ENCODE data around the gene MCC.

DNA sequence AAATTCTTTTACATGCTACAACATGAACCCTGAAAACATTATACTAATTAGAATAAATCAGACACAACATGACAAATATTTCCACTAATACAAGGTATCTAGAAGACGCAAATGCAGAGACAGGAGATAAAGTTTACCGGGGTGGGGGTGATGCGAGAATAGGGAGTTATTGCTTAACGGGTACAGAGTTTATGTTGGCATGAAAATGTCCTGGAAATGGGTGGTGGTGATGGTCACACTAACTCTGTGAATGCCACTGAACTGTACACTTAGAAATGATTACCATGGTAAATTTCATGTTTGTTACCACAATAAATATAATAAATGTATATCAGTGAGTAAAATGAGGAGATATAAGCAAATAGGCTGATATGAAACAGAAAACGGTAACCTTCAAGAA, 378.9 kb downstream of the MCC start:
- TF ChIP-seq CTCF (IDR thresholded peaks at IDR 0.05) (no peak), EP300 (IDR thresholded peaks at IDR 0.05) (no peak)

All from ovary (tissue), 3 donors.